GM21423 (cell line): ENCODE results near the gene ZBTB47.

Experiments used
- ATAC-seq: cut with Tn5 transposase; IDR thresholded peaks from one replicate; pipeline ENCODE4 v1.9.1; 2021; ENCODE audit warnings: mild to moderate bottlenecking, moderate library complexity; ENCODE audit not compliant: unreplicated experiment

ZBTB47 gene

GRCh38 chr3:42698216-42698910, 44.9 kb downstream of the ZBTB47 start:
- no peak for ATAC-seq

GRCh38 chr3:42698911-42699230, 45.4 kb downstream of the ZBTB47 start:
- ATAC-seq = no peak

GRCh38 chr3:42699511-42699971, 46.0 kb downstream of the ZBTB47 start:
- ATAC-seq = no peak

- no peak for ATAC-seq
Observed at GRCh38 chr3:42700366-42701288, 47.1 kb downstream of the ZBTB47 start.

GRCh38 chr3:42701371-42702065, 48.0 kb downstream of the ZBTB47 start:
- ATAC-seq = no peak

DNA sequence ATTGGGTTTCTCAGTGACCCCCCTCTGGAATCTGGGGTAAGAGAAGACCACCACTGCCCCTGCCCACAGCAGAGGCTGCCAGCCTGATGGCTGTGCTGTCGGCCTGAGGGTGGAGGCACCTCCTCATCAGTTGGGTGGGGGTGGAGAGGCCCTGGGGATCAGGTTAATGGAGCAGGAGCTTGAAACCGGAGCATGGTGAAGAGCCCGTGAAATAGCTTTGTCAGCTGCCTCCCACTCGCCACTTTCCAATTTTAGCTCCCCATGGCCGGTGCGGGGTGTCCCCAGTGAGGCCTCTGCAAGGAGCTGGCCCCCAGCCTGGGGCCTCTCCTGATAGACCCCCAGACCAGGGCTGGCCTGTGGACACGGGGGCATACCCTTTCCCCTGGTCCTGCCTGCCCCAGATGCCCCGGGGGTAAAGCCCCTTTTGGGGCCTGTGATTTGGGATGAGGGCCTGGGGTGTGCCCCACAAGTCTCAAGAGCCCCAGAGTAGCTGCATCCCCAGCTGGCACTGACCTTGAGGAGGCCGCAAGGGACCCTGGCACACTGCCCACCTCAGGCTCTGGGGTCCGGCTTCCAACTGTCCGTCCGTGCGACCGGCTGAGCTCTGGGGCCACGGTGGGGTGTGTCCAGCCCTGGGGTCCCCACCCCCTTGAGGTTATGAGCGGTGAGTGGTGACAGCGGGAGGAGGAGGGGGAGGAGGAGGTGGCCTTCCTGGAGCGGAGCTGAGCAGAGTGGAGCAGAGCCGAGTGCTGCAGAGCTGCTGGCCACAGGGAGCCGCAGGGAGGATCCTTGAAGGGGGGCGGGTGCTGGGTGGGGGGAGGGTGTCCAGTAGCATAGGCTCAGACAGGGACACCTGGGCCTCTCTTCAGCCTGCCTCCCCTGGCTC, 48.8 kb downstream of the ZBTB47 start, which contains the start of gene HHATL:
HHATL (minus strand) TSS at position 733 of the 886 bp plus-strand sequence. CDS start 1,972 bp downstream, outside the sequence.
- ATAC-seq = no peak

DNA sequence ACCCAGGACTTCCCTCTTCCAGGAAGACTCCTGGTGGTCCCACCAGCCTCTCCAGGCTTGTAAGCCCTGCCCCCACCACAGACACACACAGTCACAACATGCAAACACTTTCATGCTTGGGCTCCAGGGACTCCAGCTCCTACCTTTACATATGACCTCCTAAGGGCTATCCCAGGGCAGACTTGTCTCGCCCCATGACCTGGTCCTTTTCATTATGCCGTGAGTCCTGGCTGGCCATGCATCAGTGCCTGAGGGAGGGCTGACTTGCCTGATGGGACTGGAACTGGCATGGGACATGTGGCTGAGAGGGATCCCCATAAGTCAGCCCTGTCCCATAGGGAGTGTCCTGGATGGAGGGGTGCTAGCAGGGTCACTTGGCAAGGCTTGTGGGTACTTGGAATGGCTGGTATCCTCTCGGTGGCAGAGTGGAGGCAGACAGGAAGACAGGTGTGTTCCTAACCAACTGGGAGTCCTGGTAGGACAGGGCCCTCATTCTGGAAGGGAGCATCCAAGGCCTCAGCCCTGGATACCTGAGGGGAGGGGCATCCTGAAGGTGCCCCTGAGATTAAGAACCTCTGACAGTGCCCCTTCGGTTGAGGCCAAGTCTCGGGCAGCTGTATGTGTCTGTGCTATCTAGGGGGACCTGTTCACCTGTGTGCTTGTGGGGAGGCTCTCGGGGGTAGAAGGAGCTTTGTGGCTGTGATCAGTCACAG, 49.6 kb downstream of the ZBTB47 start:
- ATAC-seq = no peak

DNA sequence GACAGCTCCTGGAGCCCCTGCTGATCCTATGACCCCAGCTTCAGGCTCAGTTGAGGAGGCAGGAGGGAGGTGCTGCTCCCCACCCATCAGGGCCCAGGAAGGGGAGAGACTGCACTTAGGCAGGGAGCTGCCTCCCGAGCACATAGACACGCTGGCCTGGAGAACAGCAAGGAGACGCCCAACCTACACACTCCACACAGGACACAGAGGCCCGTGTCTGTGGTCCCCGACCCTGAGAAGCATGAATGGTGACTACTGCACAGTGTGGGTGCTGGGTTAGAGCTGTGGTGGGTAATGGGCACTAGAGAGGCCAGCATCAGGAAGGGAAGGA, 50.2 kb downstream of the ZBTB47 start:
- ATAC-seq = no peak

GRCh38 chr3:42704136-42704841, 50.8 kb downstream of the ZBTB47 start:
- no peak for ATAC-seq

GRCh38 chr3:42705058-42705767, 51.7 kb downstream of the ZBTB47 start:
- ATAC-seq = no peak

DNA sequence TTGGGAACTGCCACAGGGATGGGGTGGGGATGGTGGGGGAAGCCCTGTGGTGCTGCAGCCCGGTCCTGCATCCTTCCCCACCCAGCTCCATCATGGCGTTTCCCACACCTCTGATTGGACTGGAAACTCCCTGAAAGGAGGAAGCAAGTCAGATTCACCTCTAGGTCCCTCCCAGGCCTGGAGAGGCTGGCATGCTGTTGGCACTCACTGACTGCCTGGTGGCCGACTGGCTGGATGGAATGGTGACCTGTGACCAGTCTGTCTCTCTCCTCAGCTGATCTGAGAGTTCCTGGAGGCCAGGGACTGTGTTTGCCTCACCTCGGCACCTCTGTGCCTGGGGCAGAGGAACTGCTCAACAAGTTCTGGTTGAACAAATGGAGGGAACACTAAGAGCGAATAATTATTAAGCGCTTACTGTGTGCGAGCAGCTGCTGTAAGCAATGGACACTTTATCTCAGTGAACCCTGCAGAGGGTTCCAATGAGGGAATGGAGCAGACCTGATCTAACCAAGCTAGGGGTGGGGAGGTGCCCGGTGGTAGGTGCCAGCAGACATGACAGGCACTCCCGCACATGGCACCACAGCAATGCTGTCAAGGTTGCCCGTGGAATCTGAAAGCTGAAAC, 52.6 kb downstream of the ZBTB47 start:
- ATAC-seq = no peak

- ATAC-seq = no peak
Observed at GRCh38 chr3:42706721-42707619, 53.5 kb downstream of the ZBTB47 start.

- no peak for ATAC-seq
Observed at GRCh38 chr3:42707620-42708355, 54.3 kb downstream of the ZBTB47 start.

- ATAC-seq = no peak
Observed at GRCh38 chr3:42708611-42709151, 55.2 kb downstream of the ZBTB47 start.

DNA sequence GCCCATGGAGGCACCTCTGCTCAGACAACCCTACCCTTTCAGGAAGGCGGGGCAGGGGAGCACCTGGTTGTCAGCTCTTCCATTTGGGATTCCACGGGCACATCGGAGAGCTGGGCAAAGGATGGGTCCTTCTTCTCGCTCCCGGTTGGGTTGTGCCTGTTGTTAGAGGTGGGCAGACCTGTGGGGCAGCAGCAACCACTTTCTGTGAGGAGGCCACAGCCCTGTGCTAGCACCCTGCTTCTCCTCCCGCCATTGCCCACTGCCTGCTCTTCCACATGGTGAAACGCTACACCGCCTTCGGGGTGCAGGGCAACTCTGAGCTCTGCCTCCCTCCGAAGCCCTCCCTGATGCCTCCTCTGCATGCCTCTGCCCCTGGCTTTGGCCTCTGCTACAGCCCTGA, 56.1 kb downstream of the ZBTB47 start:
- no peak for ATAC-seq

DNA sequence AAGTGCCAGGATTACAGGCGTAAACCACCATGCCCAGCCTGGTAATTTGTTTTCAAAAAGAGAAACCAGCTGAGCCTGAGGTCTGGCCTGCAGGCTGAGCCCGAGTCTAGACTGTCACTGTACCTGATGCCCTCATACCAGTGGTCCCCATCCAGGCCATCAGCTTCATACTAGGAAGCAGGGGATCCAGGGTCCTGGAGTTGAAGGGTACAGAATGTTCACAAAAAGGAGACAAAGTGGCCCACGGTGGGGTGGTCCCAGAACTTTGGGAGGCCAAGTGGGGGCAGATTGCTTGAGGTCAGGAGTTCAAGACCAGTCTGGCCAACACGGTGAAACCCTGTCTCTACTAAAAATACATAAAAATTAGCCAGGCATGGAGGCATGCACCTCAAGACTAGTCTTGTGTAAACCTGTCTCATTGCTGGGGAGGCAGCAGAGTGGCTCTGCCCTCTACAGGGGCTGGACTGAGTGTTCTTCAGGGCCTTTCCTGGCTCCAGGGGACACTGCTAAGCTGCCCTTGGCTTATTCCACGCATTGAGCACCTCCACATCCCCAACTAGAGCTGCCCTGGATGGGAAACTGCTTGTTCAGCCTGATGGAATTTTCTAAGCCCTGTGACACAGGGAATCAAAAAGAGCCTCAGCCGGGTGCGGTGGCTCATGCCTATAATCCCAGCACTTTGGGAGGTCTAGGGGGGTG, 57.0 kb downstream of the ZBTB47 start:
- no peak for ATAC-seq
